HCT116 (cell line): ENCODE data around the gene SPIRE1.

Source experiments
- SIN3A ChIP-seq: IDR thresholded peaks from 2 replicates; pipeline ENCODE4 v1.6.1; 2012; ENCODE audit warnings: low read depth
- TF ChIP-seq, protein P1 (sequence below), 3 experiments: fragments of 200-600 bp in 1 of 3; sonication (generic) in 1 of 3; IDR thresholded peaks in 2 of 3; conservative IDR thresholded peaks in 1 of 3; 2 replicates each; pipeline ENCODE4 v1.5.1; 2012 to 2017; ENCODE audit warnings: low read depth in 2 of 3, low read length in 2 of 3, antibody characterized with exemption in 1 of 3, borderline replicate concordance in 1 of 3, control low read depth in 1 of 3, mild to moderate bottlenecking in 1 of 3, mixed read lengths in 1 of 3, mixed run types in 1 of 3, moderate library complexity in 1 of 3; ENCODE audit not compliant: insufficient read depth in 1 of 3
- TF ChIP-seq, protein P2 (sequence below): IDR thresholded peaks from 2 replicates; pipeline ENCODE4 v1.6.1; 2012

DNA sequence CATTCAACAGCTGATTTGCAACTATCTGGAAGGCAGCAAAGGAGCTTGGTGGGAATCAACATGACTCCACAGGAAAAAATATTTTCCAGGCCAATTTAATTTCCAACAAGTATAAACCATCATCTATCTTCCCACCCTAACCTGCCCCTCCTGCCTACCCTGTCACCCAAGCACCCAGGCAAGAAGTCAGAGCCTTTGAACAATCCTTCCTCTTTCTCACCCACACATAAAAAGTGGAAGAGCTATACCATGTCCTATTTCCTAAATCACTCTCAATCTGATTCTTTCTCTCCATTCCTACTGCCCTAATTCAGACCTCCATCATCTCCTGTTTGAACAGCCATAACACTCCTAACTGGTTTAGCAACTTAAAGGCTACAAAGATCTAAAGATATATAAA lies 12.7 kb downstream of the SPIRE1 start:
- TF ChIP-seq, protein P1, sequence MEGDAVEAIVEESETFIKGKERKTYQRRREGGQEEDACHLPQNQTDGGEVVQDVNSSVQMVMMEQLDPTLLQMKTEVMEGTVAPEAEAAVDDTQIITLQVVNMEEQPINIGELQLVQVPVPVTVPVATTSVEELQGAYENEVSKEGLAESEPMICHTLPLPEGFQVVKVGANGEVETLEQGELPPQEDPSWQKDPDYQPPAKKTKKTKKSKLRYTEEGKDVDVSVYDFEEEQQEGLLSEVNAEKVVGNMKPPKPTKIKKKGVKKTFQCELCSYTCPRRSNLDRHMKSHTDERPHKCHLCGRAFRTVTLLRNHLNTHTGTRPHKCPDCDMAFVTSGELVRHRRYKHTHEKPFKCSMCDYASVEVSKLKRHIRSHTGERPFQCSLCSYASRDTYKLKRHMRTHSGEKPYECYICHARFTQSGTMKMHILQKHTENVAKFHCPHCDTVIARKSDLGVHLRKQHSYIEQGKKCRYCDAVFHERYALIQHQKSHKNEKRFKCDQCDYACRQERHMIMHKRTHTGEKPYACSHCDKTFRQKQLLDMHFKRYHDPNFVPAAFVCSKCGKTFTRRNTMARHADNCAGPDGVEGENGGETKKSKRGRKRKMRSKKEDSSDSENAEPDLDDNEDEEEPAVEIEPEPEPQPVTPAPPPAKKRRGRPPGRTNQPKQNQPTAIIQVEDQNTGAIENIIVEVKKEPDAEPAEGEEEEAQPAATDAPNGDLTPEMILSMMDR (IDR thresholded peaks at IDR 0.05 in 2 of 3, conservative IDR thresholded peaks at IDR 0.05 in 1 of 3; ENCODE audit: borderline replicate concordance in 1 of 3, insufficient read depth in 1 of 3, low read depth in 2 of 3, low read length in 2 of 3), result no peak
- TF ChIP-seq, protein P2, sequence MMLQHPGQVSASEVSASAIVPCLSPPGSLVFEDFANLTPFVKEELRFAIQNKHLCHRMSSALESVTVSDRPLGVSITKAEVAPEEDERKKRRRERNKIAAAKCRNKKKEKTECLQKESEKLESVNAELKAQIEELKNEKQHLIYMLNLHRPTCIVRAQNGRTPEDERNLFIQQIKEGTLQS, result no peak
- TF ChIP-seq SIN3A, result no peak
